ENCODE data around the gene ACOT11.

ACOT11 gene

GRCh38 chr1:54548389-54549044, 489 bp downstream of the ACOT11 start:
- peaks cover 9 to 14% of the 10 kb centered on the region in 2 donors for H3K4me1 ChIP-seq (ENCODE audit: control insufficient read depth in 1 of 2, insufficient read depth in 2 of 2, low read length in 2 of 2)
- H3K27me3 ChIP-seq (ENCODE audit: control insufficient read depth in 1 of 2, insufficient read depth in 2 of 2, low read length in 2 of 2): no peaks in the 10 kb centered on the region
- H3K36me3 ChIP-seq (ENCODE audit: control insufficient read depth in 1 of 2, insufficient read depth in 2 of 2, low read length in 2 of 2): no peaks in the 10 kb centered on the region
- no peaks in the 10 kb centered on the region for H3K9me3 ChIP-seq (ENCODE audit: control insufficient read depth in 1 of 2, low read length in 2 of 2)
- H3K27ac ChIP-seq (ENCODE audit: low read depth, low read length): no peak overlapping the region
- no peak overlapping the region for H3K4me3 ChIP-seq (ENCODE audit: low read depth in 1 of 2, low read length in 2 of 2)
- H3K9ac ChIP-seq (ENCODE audit: low read depth in 1 of 2, low read length in 2 of 2): no peak overlapping the region

- no peaks in the 10 kb centered on the region for H3K36me3 ChIP-seq (ENCODE audit: control insufficient read depth in 1 of 2, insufficient read depth in 2 of 2, low read length in 2 of 2)
- no peak overlapping the region for H3K27ac ChIP-seq (ENCODE audit: low read depth, low read length)
- H3K27me3 ChIP-seq (ENCODE audit: control insufficient read depth in 1 of 2, insufficient read depth in 2 of 2, low read length in 2 of 2): no peaks in the 10 kb centered on the region
- no peaks in the 10 kb centered on the region for H3K9me3 ChIP-seq (ENCODE audit: control insufficient read depth in 1 of 2, low read length in 2 of 2)
- no peak overlapping the region for H3K9ac ChIP-seq (ENCODE audit: low read depth in 1 of 2, low read length in 2 of 2)
- peaks cover 4 to 12% of the 10 kb centered on the region in 2 donors for H3K4me1 ChIP-seq (ENCODE audit: control insufficient read depth in 1 of 2, insufficient read depth in 2 of 2, low read length in 2 of 2)
- no peak overlapping the region for H3K4me3 ChIP-seq (ENCODE audit: low read depth in 1 of 2, low read length in 2 of 2)
These were observed 1.3 kb downstream of the ACOT11 start for GRCh38 chr1:54549181-54549924.

- H3K4me3 ChIP-seq (ENCODE audit: low read depth in 1 of 2, low read length in 2 of 2): no peak overlapping the region
- H3K27me3 ChIP-seq (ENCODE audit: control insufficient read depth in 1 of 2, insufficient read depth in 2 of 2, low read length in 2 of 2): no peaks in the 10 kb centered on the region
- H3K4me1 ChIP-seq (ENCODE audit: control insufficient read depth in 1 of 2, insufficient read depth in 2 of 2, low read length in 2 of 2): peaks cover 4 to 9% of the 10 kb centered on the region in 2 donors
- peaks cover 0 to 6% of the 10 kb centered on the region in 2 donors for H3K9me3 ChIP-seq (ENCODE audit: control insufficient read depth in 1 of 2, low read length in 2 of 2)
- no peaks in the 10 kb centered on the region for H3K36me3 ChIP-seq (ENCODE audit: control insufficient read depth in 1 of 2, insufficient read depth in 2 of 2, low read length in 2 of 2)
- no peak overlapping the region for H3K27ac ChIP-seq (ENCODE audit: low read depth, low read length)
- no peak overlapping the region for H3K9ac ChIP-seq (ENCODE audit: low read depth in 1 of 2, low read length in 2 of 2)
These were observed 3.9 kb downstream of the ACOT11 start for GRCh38 chr1:54551891-54552290.

- no peak overlapping the region for H3K4me3 ChIP-seq (ENCODE audit: low read depth in 1 of 2, low read length in 2 of 2)
- H3K9me3 ChIP-seq (ENCODE audit: control insufficient read depth in 1 of 2, low read length in 2 of 2): peaks cover 0 to 6% of the 10 kb centered on the region in 2 donors
- H3K27ac ChIP-seq (ENCODE audit: low read depth, low read length): no peak overlapping the region
- H3K4me1 ChIP-seq (ENCODE audit: control insufficient read depth in 1 of 2, insufficient read depth in 2 of 2, low read length in 2 of 2): no peaks in the 10 kb centered on the region
- no peak overlapping the region for H3K9ac ChIP-seq (ENCODE audit: low read depth in 1 of 2, low read length in 2 of 2)
- no peaks in the 10 kb centered on the region for H3K36me3 ChIP-seq (ENCODE audit: control insufficient read depth in 1 of 2, insufficient read depth in 2 of 2, low read length in 2 of 2)
- H3K27me3 ChIP-seq (ENCODE audit: control insufficient read depth in 1 of 2, insufficient read depth in 2 of 2, low read length in 2 of 2): no peaks in the 10 kb centered on the region
These were observed 5.7 kb downstream of the ACOT11 start for GRCh38 chr1:54553602-54554313.

- Histone ChIP-seq H3K4me3 (ENCODE audit: low read depth in 1 of 2, low read length in 2 of 2) (no peak overlapping the region), H3K9me3 (ENCODE audit: control insufficient read depth in 1 of 2, low read length in 2 of 2) (peaks cover 0 to 6% of the 10 kb centered on the region in 2 donors), H3K27me3 (ENCODE audit: control insufficient read depth in 1 of 2, insufficient read depth in 2 of 2, low read length in 2 of 2) (no peaks in the 10 kb centered on the region), H3K36me3 (ENCODE audit: control insufficient read depth in 1 of 2, insufficient read depth in 2 of 2, low read length in 2 of 2) (no peaks in the 10 kb centered on the region), H3K9ac (ENCODE audit: low read depth in 1 of 2, low read length in 2 of 2) (no peak overlapping the region), H3K4me1 (ENCODE audit: control insufficient read depth in 1 of 2, insufficient read depth in 2 of 2, low read length in 2 of 2) (no peaks in the 10 kb centered on the region), H3K27ac (ENCODE audit: low read depth, low read length) (no peak overlapping the region)
These were observed 8.1 kb downstream of the ACOT11 start for GRCh38 chr1:54556110-54556509.

GRCh38 chr1:54557671-54558355, 9.8 kb downstream of the ACOT11 start:
- Histone ChIP-seq H3K27ac (ENCODE audit: low read depth, low read length) (no peak overlapping the region), H3K4me3 (ENCODE audit: low read depth in 1 of 2, low read length in 2 of 2) (no peak overlapping the region), H3K4me1 (ENCODE audit: control insufficient read depth in 1 of 2, insufficient read depth in 2 of 2, low read length in 2 of 2) (no peaks in the 10 kb centered on the region), H3K9me3 (ENCODE audit: control insufficient read depth in 1 of 2, low read length in 2 of 2) (peaks cover 0 to 6% of the 10 kb centered on the region in 2 donors), H3K36me3 (ENCODE audit: control insufficient read depth in 1 of 2, insufficient read depth in 2 of 2, low read length in 2 of 2) (no peaks in the 10 kb centered on the region), H3K27me3 (ENCODE audit: control insufficient read depth in 1 of 2, insufficient read depth in 2 of 2, low read length in 2 of 2) (no peaks in the 10 kb centered on the region), H3K9ac (ENCODE audit: low read depth in 1 of 2, low read length in 2 of 2) (no peak overlapping the region)

- Histone ChIP-seq H3K36me3 (ENCODE audit: control insufficient read depth in 1 of 2, insufficient read depth in 2 of 2, low read length in 2 of 2) (no peaks in the 10 kb centered on the region), H3K27me3 (ENCODE audit: control insufficient read depth in 1 of 2, insufficient read depth in 2 of 2, low read length in 2 of 2) (no peaks in the 10 kb centered on the region), H3K27ac (ENCODE audit: low read depth, low read length) (no peak overlapping the region), H3K9ac (ENCODE audit: low read depth in 1 of 2, low read length in 2 of 2) (no peak overlapping the region), H3K4me3 (ENCODE audit: low read depth in 1 of 2, low read length in 2 of 2) (no peak overlapping the region), H3K9me3 (ENCODE audit: control insufficient read depth in 1 of 2, low read length in 2 of 2) (peaks cover 0 to 6% of the 10 kb centered on the region in 2 donors), H3K4me1 (ENCODE audit: control insufficient read depth in 1 of 2, insufficient read depth in 2 of 2, low read length in 2 of 2) (no peaks in the 10 kb centered on the region)
These were observed 10.5 kb downstream of the ACOT11 start for GRCh38 chr1:54558434-54559030.

GRCh38 chr1:54559111-54559548, 11.1 kb downstream of the ACOT11 start:
- Histone ChIP-seq H3K27me3 (ENCODE audit: control insufficient read depth in 1 of 2, insufficient read depth in 2 of 2, low read length in 2 of 2) (no peaks in the 10 kb centered on the region), H3K4me1 (ENCODE audit: control insufficient read depth in 1 of 2, insufficient read depth in 2 of 2, low read length in 2 of 2) (no peaks in the 10 kb centered on the region), H3K27ac (ENCODE audit: low read depth, low read length) (no peak overlapping the region), H3K9me3 (ENCODE audit: control insufficient read depth in 1 of 2, low read length in 2 of 2) (peaks cover 0 to 6% of the 10 kb centered on the region in 2 donors), H3K9ac (ENCODE audit: low read depth in 1 of 2, low read length in 2 of 2) (no peak overlapping the region), H3K36me3 (ENCODE audit: control insufficient read depth in 1 of 2, insufficient read depth in 2 of 2, low read length in 2 of 2) (no peaks in the 10 kb centered on the region), H3K4me3 (ENCODE audit: low read depth in 1 of 2, low read length in 2 of 2) (no peak overlapping the region)

GRCh38 chr1:54559771-54560231, 11.8 kb downstream of the ACOT11 start:
- no peaks in the 10 kb centered on the region for H3K36me3 ChIP-seq (ENCODE audit: control insufficient read depth in 1 of 2, insufficient read depth in 2 of 2, low read length in 2 of 2)
- H3K27me3 ChIP-seq (ENCODE audit: control insufficient read depth in 1 of 2, insufficient read depth in 2 of 2, low read length in 2 of 2): no peaks in the 10 kb centered on the region
- H3K9ac ChIP-seq (ENCODE audit: low read depth in 1 of 2, low read length in 2 of 2): no peak overlapping the region
- H3K27ac ChIP-seq (ENCODE audit: low read depth, low read length): no peak overlapping the region
- H3K9me3 ChIP-seq (ENCODE audit: control insufficient read depth in 1 of 2, low read length in 2 of 2): peaks cover 0 to 6% of the 10 kb centered on the region in 2 donors
- H3K4me1 ChIP-seq (ENCODE audit: control insufficient read depth in 1 of 2, insufficient read depth in 2 of 2, low read length in 2 of 2): no peaks in the 10 kb centered on the region
- no peak overlapping the region for H3K4me3 ChIP-seq (ENCODE audit: low read depth in 1 of 2, low read length in 2 of 2)

Data from duodenal mucosa (tissue), 2 donors.